GM04503 (cell line): Measurements from ENCODE around the gene VHLL.

ENCODE experiments used
- DNase-seq: peaks from one replicate; pipeline ENCODE4 v3.0.0-alpha.2; 2012; ENCODE audit warnings: low read depth

VHLL gene

DNA sequence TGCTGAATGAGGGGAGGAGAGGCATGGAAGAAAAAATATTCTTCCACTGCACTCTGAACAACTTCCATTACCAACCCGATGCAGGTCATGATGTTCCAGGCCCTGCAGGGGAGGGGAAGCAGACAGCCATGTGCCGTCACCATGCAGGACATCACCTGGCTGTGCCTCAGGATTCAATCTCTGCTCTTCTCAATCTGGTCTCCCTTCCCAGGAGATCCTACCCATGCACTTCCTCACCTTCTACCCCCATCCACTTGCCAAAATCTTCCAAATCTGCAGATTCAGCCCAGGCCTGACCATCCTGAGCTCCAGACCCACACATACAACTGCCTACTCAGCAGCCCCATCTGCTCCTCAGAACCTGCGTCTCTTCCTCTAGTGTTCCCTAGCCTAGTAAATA, 45.5 kb downstream of the VHLL start:
- DNase-seq, result no peak

- no peak for DNase-seq
These were observed 47.6 kb downstream of the VHLL start for GRCh38 chr1:156251527-156251926.

DNA sequence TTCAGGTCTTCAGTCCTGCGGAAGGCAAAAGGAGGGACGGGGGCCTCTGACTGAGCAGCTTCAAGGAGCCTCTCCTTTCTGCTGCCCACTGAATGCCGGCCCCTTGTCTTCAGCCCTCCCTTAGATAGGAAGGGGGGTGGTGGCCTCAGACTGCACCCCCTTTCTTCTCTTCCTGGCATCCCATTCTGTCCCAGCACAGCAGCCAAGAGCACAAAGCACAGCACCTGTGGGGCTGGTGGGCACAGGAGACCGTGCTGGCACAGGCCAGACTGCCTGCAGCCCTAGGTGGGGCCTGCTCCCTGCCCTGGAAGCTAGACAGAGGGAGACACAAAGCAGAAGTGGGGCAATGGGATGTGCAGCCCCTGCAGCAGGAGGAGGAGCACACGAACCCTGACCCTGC, 49.5 kb downstream of the VHLL start:
- no peak for DNase-seq
